Fibroblast of lung (primary cell): ENCODE measurements around the gene CCDC194. TPM values are rescaled to one million over a fixed set of nuclear protein-coding genes. Genes with fewer than 3 reads are reported as not detected.

Source experiments
- DNase-seq, 2 donors: peaks; one replicate each; pipeline versions ENCODE4 v3.0.0 to v3.0.0-alpha.2; 2010; ENCODE audit warnings: low read depth in 2 of 2
- H2AFZ ChIP-seq: 2 replicates; pipeline ENCODE4 v1.5.1; 2012; ENCODE audit warnings: low read length, control low read depth, inconsistent platforms
- H3K27ac ChIP-seq: 2 replicates; pipeline ENCODE4 v1.5.1; 2011; ENCODE audit warnings: low read length, control low read depth; ENCODE audit not compliant: insufficient read depth
- H3K27me3 ChIP-seq: 2 replicates; pipeline ENCODE4 v1.5.1; 2011; ENCODE audit warnings: mild to moderate bottlenecking, low read length; ENCODE audit not compliant: control insufficient read depth, insufficient read depth
- H3K36me3 ChIP-seq: 2 replicates; pipeline ENCODE4 v1.5.1; 2011; ENCODE audit warnings: low read length; ENCODE audit not compliant: control insufficient read depth, insufficient read depth
- H3K4me1 ChIP-seq: 2 replicates; pipeline ENCODE4 v1.5.1; 2011; ENCODE audit warnings: low read length; ENCODE audit not compliant: control insufficient read depth, insufficient read depth; ENCODE audit errors: extremely low read depth
- H3K4me2 ChIP-seq: 2 replicates; pipeline ENCODE4 v1.5.1; 2011; ENCODE audit warnings: low read length, control low read depth; ENCODE audit not compliant: insufficient read depth; ENCODE audit errors: extremely low read depth
- H3K4me3 ChIP-seq, 4 experiments: fragments of 200-600 bp in 1 of 4; sonication (generic) in 1 of 4; replicated peaks in 1 of 4; 2 replicates each; pipeline ENCODE4 v1.5.1; 2011 to 2016; ENCODE audit warnings: low read length in 4 of 4, low read depth in 3 of 4, mild to moderate bottlenecking in 3 of 4, control low read depth in 2 of 4, inconsistent platforms in 1 of 4, mixed read lengths in 1 of 4; ENCODE audit not compliant: insufficient read depth in 1 of 4; ENCODE audit errors: control extremely low read depth in 1 of 4
- H3K79me2 ChIP-seq: 2 replicates; pipeline ENCODE4 v1.5.1; 2012; ENCODE audit warnings: mild to moderate bottlenecking, low read length, inconsistent platforms; ENCODE audit not compliant: control insufficient read depth, insufficient read depth
- H3K9ac ChIP-seq: 2 replicates; pipeline ENCODE4 v1.5.1; 2011; ENCODE audit warnings: mild to moderate bottlenecking, low read length, control low read depth; ENCODE audit not compliant: insufficient read depth
- H3K9me3 ChIP-seq: 2 replicates; pipeline ENCODE4 v1.5.1; 2012; ENCODE audit warnings: low read depth, low read length; ENCODE audit not compliant: control insufficient read depth, insufficient read depth
- H4K20me1 ChIP-seq: 2 replicates; pipeline ENCODE4 v1.5.1; 2011; ENCODE audit warnings: low read length; ENCODE audit not compliant: control insufficient read depth, insufficient read depth; ENCODE audit errors: extremely low read depth
- CTCF ChIP-seq, 2 donors: IDR thresholded peaks in 1 of 2; conservative IDR thresholded peaks in 1 of 2; 1 replicate in 1 of 2; 2 replicates in 1 of 2; pipeline ENCODE4 v1.5.1; 2011 to 2012; ENCODE audit warnings: low read length in 2 of 2, control low read depth in 1 of 2, inconsistent platforms in 1 of 2, low read depth in 1 of 2, mild to moderate bottlenecking in 1 of 2
- EZH2 ChIP-seq: IDR thresholded peaks from 2 replicates; pipeline ENCODE4 v1.5.1; 2012; ENCODE audit warnings: low read length, control low read depth, mild to moderate bottlenecking; ENCODE audit errors: missing control alignments
- polyA plus RNA-seq, 2 donors: library from polyadenylated mRNA; depleted of rRNA in 1 of 2; stranded (reverse) in 1 of 2; unstranded in 1 of 2; fragments of >200 nt; gene quantifications; 2 replicates each; pipeline ENCODE4 v1.2.1, GENCODE V29; 2011 to 2012; ENCODE audit warnings: missing spikeins in 1 of 2
- total RNA-seq: library from RNA; depleted of rRNA; stranded (reverse); fragments of >200 nt; gene quantifications from 2 replicates; pipeline ENCODE4 v1.2.1, GENCODE V29; 2014

CCDC194 gene
- total and polyA plus RNA-seq, 2 donors (not counting 1 experiment from before 2014, with no cell fraction given) = not detected

- Histone ChIP-seq H4K20me1 (no peaks in the 10 kb centered on the region), H3K4me3 (no peak overlapping the region), H3K4me1 (no peaks in the 10 kb centered on the region), H3K9me3 (no peaks in the 10 kb centered on the region), H3K4me2 (no peak overlapping the region), H3K36me3 (no peaks in the 10 kb centered on the region), H3K27me3 (no peaks in the 10 kb centered on the region), H3K79me2 (no peaks in the 10 kb centered on the region), H2AFZ (no peak overlapping the region), H3K9ac (no peak overlapping the region), H3K27ac (no peak overlapping the region)
- no peak for TF ChIP-seq CTCF (conservative IDR thresholded peaks at IDR 0.05 in 1 of 2, IDR thresholded peaks at IDR 0.05 in 1 of 2; ENCODE audit: low read depth in 1 of 2, low read length in 2 of 2)
- no peak for TF ChIP-seq EZH2
- no peak for DNase-seq
These were observed 36.8 kb downstream of the CCDC194 start for GRCh38 chr19:17357078-17357666.

- Histone ChIP-seq H3K9me3 (no peaks in the 10 kb centered on the region), H3K9ac (no peak overlapping the region), H3K4me1 (no peaks in the 10 kb centered on the region), H3K27me3 (peaks cover 3% of the 10 kb centered on the region), H3K36me3 (no peaks in the 10 kb centered on the region), H3K27ac (no peak overlapping the region), H2AFZ (no peak overlapping the region), H3K4me3 (no peak overlapping the region), H3K79me2 (no peaks in the 10 kb centered on the region), H3K4me2 (no peak overlapping the region), H4K20me1 (no peaks in the 10 kb centered on the region)
- TF ChIP-seq EZH2 = no peak
- no peak for TF ChIP-seq CTCF (conservative IDR thresholded peaks at IDR 0.05 in 1 of 2, IDR thresholded peaks at IDR 0.05 in 1 of 2; ENCODE audit: low read depth in 1 of 2, low read length in 2 of 2)
- DNase-seq = no peak
These were observed 40.6 kb downstream of the CCDC194 start for GRCh38 chr19:17353386-17353785.

- Histone ChIP-seq H3K79me2 (no peaks in the 10 kb centered on the region), H3K4me1 (no peaks in the 10 kb centered on the region), H3K9ac (no peak overlapping the region), H3K36me3 (no peaks in the 10 kb centered on the region), H3K4me2 (no peak overlapping the region), H2AFZ (no peak overlapping the region), H3K27ac (no peak overlapping the region), H3K4me3 (no peak overlapping the region), H4K20me1 (no peaks in the 10 kb centered on the region), H3K9me3 (no peaks in the 10 kb centered on the region), H3K27me3 (peaks cover 3% of the 10 kb centered on the region)
- TF ChIP-seq CTCF (conservative IDR thresholded peaks at IDR 0.05 in 1 of 2, IDR thresholded peaks at IDR 0.05 in 1 of 2; ENCODE audit: low read depth in 1 of 2, low read length in 2 of 2) (no peak), EZH2 (no peak)
- no peak for DNase-seq
These were observed 41.3 kb downstream of the CCDC194 start for GRCh38 chr19:17352608-17353280.
